Heart left ventricle (tissue), 13 donors: ENCODE data around the gene RPL31.

Experiments used
- CTCF ChIP-seq, 12 donors: fragments of 200-600 bp; sonication (generic) in 4 of 12; IDR thresholded peaks; one replicate each; pipeline versions ENCODE4 v1.5.0 to v1.8.0; 2018 to 2022; ENCODE audit warnings: antibody characterized with exemption in 12 of 12, mild to moderate bottlenecking in 5 of 12
- POLR2A ChIP-seq, 2 donors: fragments of 450-650 bp; IDR thresholded peaks; one replicate each; pipeline ENCODE4 v1.6.1; 2017; ENCODE audit warnings: antibody characterized with exemption in 2 of 2, mild to moderate bottlenecking in 2 of 2, moderate library complexity in 2 of 2
- donor health status: ischemic (EF 13 %, LVEDD 7.1; RV severe dilation, severe dysfunction).
- donor health status: DM: no; HTN: yes; CAD: no.
- donor health status: DM: no; HTN: no; CAD: no.
- donor health status: ischemic (EF 25% LVEDD 6.9; RV normal size, moderate dysfunction).
- donor health status: ischemic (EF 25% LVEDD 5.7; RV mildly dilated, moderate dysfunction).
- donor health status: ischemic (EF 35%, LVEDD 5.7; RV mildly dilated, moderate dysfunction).
- donor health status: nonischemic (EF 11% LVEDD 7.7; RV severe dilation, severe dysfunction).
- donor health status: DM: yes; HTN: yes; CAD: no.
- donor health status: PGD.
- donor health status: ischemic (EF 29% LVEDD 5.4; RV normal size, mild dysfunction).
- donor health status: nonischemic (EF 23%, LVEDD 6.1; RV moderate dilation, normal function).

GRCh38 chr2:100990650-100991403 is 11.3 kb upstream of the RPL31 start:
- TF ChIP-seq CTCF (IDR thresholded peaks at IDR 0.05): no peak
- no peak for TF ChIP-seq POLR2A (IDR thresholded peaks at IDR 0.05)
